NCI-H82 (cell line): ENCODE measurements around the gene CHST15.
A peak's percentile ranks its signal among the peaks of the same experiment; 100 is the strongest.

Experiments
- DNase-seq: peaks from one replicate; lab custom pipeline; 2025; lab: John Stamatoyannopoulos, UW

Gene CHST15

GRCh38 chr10:124081547-124082140, 11.8 kb downstream of the CHST15 start:
- peak; percentile 64 for DNase-seq

- no peak for DNase-seq
Observed at GRCh38 chr10:124079864-124080263, 13.5 kb downstream of the CHST15 start.

- no peak for DNase-seq
Observed at GRCh38 chr10:124078714-124079113, 14.7 kb downstream of the CHST15 start.

GRCh38 chr10:124078028-124078427, 15.4 kb downstream of the CHST15 start:
- no peak for DNase-seq

- DNase-seq, result peak; percentile 93
Observed at GRCh38 chr10:124077208-124077993, 16.0 kb downstream of the CHST15 start.

GRCh38 chr10:124076148-124076733, 17.2 kb downstream of the CHST15 start:
- no peak for DNase-seq

- no peak for DNase-seq
Observed at GRCh38 chr10:124075231-124075955, 18.0 kb downstream of the CHST15 start.

- no peak for DNase-seq
Observed at GRCh38 chr10:124074501-124075109, 18.8 kb downstream of the CHST15 start.

- no peak for DNase-seq
Observed at GRCh38 chr10:124073978-124074377, 19.4 kb downstream of the CHST15 start.

- DNase-seq, result no peak
Observed at GRCh38 chr10:124072541-124072940, 20.9 kb downstream of the CHST15 start.

GRCh38 chr10:124072106-124072505, 21.3 kb downstream of the CHST15 start:
- no peak for DNase-seq

- no peak for DNase-seq
Observed at GRCh38 chr10:124071141-124071540, 22.3 kb downstream of the CHST15 start.

GRCh38 chr10:124070666-124071065, 22.7 kb downstream of the CHST15 start:
- no peak for DNase-seq

- no peak for DNase-seq
Observed at GRCh38 chr10:124069341-124070264, 23.8 kb downstream of the CHST15 start.

GRCh38 chr10:124068929-124069328, 24.5 kb downstream of the CHST15 start:
- no peak for DNase-seq

GRCh38 chr10:124067825-124068400, 25.5 kb downstream of the CHST15 start:
- no peak for DNase-seq

GRCh38 chr10:124066781-124067714, 26.4 kb downstream of the CHST15 start:
- no peak for DNase-seq

- DNase-seq, result no peak
Observed at GRCh38 chr10:124066126-124066700, 27.2 kb downstream of the CHST15 start.
